AG08396 (cell line): ENCODE results near the gene TPPP3.

ENCODE experiments used
- DNase-seq: peaks from one replicate; pipeline ENCODE4 v3.0.0; 2012; ENCODE audit warnings: low spot score, mixed read lengths

The TPPP3 gene

DNA sequence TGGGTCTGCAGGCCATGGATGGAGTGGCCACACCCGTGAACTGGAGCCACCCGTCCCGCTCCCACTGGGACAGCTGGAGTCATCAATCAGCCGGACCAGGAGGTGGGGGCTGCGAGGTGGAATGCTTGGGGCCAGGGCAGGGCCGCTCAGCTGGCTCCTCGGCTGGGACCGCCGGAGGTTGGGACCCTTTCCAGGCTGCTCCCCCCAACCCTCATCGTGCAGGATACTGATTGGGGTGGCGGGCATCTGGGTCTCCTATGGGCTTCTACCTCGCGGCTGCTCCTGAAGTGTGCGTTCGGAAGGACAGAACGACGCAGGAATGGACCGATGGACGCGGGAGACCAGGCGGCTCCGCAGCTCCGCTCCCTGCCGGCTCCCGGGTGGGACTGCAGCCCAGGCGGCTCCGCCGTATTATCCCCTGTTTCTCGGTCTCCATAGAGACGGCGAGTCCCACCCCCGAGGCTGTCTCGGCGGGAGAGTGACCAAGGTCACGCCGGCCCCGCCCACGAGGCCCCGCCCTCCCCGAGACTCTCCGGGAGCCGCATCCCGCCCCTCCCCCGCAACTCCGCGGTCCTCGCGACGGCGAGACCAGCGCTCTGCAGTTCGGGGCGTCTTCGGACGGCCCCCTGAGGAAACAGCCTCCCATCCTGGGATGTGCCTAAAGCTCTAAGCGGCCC lies at the start of gene TPPP3:
TPPP3 (minus strand) TSS at position 388 of the 677 bp plus-strand sequence. CDS start 2,387 bp downstream, outside the sequence.
- peak; percentile 95 for DNase-seq

DNA sequence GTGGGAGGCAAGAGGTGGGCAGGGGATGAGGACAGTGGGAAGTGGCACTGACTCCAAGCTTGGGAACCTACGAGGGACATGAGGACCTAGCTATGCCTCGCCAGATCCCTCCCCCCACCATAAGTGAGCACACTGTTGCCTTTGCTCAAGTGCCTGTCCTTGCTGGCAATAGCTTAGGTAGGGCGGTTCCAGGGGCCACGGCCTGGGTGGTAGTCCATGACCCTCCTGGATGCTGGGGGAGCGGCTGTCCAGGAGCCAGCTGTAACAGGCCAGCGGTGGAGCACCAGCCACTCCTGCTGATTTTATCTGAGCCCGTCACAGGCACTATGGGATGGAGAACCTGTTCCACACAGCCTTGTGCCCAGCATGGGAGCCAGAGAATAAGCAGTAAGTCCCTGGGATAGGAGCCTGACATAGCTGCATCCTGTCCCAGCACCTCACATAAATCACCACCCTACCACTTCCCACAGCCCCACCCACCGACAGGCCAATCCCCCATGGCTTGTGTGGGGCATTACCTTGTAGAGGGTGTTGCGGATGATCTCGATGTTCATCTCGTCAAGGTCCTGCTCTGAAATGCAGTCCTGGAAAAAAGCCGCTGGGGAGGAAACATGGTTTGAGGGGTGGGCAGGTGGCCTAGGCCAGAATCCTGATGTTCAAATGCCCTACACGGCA lies 49.4 kb upstream of the TPPP3 start:
- DNase-seq: no peak

DNA sequence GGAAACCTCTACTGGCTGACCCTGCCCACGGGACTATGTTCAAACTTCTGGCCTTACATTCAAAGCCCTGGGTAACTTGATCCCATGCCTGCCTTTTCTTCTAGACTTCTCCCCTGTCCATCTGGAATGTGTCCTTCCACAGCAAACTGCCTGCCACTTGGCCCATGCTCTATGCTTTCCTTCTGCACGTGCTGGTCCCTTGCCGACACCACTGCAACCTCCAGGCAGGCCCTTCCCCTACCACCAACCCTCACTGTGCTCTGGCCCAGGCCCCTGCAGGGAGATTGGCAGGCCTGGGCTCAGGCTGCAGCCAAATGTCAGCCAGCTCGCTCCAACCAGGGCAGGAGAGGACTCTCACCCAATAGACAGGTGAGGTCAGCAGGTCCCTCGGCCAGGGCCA lies 48.6 kb upstream of the TPPP3 start:
- DNase-seq: no peak

DNA sequence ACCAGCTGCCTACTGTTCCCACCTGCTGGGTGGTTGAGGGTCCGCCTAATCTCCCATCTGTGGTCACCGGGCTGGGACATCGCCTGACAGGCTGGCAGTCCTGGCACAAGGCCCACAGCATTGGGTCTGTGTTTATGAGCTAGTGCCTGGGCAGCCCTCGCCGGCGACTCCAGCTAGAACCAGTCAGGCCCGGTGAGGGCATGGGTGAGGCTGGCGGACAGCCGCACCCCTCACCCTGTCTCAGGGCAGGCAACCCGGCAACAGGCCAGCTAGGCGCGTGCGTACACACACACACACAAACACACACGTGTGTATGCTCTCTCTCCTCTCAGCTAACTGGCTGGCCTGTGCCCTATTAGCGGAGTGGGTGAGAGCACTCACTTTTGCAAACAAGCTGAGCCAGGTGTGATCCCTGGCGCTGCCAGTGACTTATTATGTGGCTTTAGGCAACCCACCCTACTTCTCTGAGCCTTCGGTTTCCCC lies 48.0 kb upstream of the TPPP3 start:
- DNase-seq: no peak

DNA sequence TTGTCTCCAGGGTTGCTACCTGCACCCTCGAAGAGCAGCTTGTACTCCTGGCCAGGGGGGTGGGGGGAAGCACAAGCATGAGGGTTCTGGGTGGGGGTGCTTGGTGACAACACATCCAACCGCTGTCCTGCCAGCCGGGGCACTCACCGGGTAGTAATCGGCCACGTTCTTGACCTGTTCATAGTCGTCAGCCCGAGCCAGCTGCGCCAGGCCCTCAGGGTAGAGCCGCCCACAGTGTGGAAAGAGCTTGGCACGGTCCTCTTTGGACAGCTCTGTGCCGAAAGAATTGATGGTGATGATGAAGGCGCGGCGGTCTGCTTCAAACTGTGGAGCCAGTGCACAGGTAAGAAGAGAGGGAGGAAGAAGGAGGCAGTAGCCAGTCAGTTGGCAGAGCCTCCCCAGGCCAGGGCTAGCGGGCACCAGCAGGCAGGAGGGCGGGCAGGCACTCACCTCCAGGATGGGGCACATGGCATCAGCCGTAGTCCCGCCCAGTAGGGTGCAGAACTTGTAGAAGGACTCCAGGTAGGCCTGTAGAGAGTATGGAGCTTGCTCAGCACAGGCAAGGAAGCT lies 45.6 kb upstream of the TPPP3 start:
- DNase-seq: no peak

DNA sequence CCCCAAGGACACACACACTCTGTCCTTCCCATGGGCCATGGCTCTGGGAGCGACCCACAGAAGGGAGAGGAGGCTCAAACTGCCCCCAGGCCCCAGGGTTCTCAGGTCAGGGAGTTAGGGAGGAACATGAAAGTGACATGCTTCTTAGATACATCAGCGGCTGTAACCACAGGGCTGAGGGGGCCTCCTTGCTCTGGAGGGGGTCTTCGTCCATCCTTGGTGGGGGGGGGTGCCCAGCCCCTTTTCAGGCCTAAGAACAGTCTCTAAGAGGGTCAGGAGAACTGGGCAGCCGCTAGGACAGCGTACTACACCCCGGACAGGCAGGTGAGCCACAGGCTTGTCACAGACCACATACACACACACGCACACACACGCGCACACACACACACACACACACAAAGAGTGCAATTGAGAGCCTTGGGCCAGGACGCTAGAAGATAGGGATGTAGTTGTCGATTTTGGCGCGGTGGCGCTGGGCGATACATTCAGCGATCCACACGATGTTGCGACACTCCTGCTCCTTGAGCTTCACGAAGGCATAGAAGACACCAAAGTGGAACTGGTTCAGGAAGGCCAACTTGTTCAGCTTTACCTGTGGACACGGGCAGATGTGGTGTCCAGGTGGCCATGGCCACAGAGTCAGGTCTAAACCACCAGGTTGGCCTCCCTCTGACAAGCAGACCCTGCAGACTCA lies 44.9 kb upstream of the TPPP3 start:
- DNase-seq: no peak

DNA sequence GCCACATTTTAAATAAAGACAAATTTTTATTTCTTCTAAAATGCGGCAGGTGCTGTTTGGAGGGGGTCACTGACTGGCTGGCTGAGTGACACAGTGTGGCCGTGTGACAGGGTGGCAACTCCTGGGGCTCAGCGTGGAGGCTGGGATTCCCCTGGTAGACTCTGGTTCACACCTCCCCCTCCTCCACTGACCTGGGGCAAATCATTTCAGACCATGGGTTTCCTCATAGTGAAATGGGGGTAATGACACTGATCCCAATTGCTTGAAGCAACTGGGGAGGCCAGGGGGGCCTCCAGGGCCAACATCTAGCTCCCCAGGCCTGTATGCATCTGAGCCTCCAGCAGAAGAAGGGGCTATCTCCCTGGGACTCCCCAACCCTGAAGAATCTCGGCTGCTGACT lies 44.2 kb upstream of the TPPP3 start:
- no peak for DNase-seq

DNA sequence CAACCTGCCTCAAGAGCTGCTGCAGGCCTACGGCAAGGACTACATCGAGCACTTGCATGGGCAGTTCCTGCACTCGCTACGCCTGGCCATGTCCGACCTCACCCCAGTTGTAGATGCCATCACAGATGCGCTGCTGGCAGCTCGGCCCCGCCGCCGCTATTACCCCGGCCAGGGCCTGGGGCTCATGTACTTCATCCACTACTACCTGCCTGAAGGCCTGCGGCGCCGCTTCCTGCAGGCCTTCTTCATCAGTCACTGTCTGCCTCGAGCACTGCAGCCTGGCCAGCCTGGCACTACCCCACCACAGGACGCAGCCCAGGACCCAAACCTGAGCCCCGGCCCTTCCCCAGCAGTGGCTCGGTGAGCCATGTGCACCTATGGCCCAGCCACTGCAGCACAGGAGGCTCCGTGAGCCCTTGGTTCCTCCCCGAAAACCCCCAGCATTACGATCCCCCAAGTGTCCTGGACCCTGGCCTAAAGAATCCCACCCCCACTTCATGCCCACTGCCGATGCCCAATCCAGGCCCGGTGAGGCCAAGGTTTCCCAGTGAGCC lies 43.4 kb upstream of the TPPP3 start:
- no peak for DNase-seq

DNA sequence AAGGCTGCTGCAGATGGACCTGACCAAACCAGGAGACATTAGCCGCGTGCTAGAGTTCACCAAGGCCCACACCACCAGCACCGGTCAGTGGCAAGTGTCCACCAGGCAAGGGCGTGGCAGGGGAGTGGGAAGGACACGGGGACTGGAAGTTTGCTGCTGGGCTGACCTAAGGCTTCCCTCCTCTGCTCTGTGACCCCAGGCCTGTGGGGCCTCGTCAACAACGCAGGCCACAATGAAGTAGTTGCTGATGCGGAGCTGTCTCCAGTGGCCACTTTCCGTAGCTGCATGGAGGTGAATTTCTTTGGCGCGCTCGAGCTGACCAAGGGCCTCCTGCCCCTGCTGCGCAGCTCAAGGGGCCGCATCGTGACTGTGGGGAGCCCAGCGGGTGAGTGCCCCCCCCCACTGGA lies 42.5 kb upstream of the TPPP3 start:
- no peak for DNase-seq

DNA sequence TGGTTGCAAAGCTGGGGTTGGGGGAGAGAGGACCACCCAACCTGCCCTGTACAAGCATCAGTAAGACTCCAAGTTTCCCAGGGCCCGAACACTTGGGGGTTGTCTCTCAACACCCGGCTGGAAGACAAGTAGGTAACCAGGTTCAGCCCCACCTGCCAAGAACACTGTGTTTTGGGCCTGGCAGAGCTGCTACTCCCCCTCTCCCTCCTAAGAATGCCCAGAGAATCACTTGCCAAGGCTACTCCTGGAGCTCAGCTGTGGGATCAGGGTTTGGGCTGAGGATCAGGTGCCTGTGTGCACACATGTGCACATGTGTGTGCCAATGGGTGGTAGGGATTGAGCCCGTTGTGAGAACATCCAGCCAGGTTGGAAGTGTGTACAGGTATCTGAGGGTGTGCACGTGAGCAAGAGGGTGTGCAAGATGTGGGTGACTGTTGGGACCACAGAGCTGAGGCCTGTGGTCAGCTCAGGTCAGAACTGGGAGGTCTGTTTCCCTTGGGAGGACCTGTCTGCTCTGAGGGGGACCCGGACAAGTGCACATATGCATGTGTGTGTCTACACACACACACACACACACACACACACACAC lies 39.9 kb upstream of the TPPP3 start:
- no peak for DNase-seq

DNA sequence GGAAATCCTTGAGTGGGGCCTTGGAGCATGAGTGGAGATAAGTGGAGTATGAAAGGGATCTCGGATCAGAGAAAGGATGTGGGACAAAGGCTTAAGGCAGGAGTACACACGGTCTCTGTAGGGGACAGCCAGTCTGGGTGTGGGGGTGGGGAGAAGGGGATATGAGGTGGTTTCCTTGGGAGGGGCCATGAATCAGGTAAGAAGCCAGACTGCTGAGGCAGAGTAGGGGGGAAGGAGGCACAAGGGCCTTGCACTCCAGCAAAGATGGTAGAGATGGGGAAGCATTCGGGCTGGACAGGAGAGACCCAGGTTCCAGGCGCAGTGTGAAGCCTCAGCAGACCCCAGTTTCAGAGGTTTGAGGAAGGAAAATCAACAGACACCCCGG lies 39.2 kb upstream of the TPPP3 start:
- peak; percentile 12 for DNase-seq

DNA sequence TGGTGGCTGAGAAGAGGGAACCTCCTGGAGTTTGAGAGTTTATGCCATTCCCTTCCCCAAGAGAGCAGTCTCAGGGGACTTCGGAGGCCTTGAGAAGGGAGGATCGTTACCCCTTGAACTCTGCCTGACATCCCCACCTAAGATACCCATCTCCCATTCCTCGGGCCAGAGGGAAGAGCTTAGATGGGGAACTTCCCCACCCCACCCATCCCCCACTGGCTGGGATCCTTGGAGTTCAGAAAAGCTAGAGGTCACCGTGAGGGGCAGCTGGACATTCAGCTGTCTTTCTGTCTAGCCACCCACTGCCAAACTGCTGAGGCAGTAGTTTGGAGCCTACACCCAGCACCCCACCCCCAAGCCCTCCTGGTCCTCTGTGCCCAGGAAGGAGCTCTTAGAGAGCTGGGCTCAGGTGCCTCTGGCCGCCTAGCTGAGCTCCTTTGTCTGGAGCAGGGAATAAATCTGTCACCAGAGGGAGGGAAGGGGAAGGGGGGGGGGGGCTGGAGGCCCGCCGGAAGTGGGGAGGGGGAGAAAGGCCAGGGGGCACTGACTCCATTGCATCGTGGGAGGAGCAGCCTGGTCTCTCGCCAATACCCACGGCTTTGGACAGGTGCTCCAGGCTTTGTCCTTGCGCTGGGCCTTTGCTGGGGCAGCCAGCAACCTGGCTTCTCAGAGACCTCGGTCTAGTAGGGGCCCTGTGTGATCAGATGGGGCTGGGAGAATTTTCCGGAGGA lies 38.6 kb upstream of the TPPP3 start:
- DNase-seq: peak; percentile 14

DNA sequence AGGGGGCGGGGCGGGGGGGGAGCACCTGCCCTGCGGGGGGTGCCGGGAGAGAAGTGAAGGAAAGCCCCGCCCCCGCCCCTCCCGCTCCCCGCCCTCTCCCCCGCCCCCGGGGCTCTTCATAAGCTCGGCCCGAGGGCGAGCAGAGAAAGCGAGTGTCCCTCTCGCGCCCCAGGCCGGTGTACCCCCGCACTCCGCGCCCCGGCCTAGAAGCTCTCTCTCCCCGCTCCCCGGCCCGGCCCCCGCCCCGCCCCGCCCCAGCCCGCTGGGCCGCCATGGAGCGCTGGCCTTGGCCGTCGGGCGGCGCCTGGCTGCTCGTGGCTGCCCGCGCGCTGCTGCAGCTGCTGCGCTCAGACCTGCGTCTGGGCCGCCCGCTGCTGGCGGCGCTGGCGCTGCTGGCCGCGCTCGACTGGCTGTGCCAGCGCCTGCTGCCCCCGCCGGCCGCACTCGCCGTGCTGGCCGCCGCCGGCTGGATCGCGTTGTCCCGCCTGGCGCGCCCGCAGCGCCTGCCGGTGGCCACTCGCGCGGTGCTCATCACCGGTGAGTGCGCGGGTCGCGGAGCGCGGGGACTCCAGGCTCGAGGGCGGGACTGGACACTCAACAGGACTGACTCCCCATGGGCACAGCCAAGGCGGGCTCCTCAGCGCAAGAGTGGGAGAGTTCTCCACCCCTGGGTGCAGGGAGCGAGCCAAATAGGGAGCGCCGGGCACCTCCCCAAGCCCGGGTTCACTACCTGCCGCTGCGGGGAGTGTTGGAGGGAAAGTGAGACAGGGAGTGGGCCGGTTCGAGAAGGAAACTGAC lies 37.9 kb upstream of the TPPP3 start, which contains the start of gene HSD11B2:
HSD11B2 (plus strand) TSS at position 145 of the 798 bp plus-strand sequence; CDS start at position 273, 128 bp downstream.
- peak; percentile 86 for DNase-seq

DNA sequence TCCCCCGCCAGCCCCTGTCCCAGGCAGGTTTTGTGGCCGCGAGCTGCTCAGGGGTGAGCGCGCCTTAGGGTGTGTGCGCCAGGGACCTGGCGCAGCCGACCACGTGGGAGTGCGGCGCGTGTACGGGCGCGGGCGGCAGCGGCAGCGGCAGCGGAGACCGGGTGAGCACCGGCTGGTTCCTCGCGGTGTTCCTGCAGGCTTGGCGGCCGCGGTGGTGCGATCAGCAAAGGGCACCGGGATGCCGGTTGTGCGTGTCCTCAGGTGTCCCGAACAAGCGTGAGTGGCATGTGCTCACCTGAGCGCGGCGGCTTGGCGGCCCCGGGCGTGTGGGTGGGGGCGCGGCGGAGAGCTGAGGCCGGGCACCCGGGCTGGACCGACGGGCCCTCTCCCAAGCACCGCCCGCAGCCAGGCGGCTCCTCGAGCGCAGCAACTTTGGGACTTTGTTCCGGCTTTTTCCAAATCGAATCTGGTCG lies 37.2 kb upstream of the TPPP3 start:
- DNase-seq: no peak

DNA sequence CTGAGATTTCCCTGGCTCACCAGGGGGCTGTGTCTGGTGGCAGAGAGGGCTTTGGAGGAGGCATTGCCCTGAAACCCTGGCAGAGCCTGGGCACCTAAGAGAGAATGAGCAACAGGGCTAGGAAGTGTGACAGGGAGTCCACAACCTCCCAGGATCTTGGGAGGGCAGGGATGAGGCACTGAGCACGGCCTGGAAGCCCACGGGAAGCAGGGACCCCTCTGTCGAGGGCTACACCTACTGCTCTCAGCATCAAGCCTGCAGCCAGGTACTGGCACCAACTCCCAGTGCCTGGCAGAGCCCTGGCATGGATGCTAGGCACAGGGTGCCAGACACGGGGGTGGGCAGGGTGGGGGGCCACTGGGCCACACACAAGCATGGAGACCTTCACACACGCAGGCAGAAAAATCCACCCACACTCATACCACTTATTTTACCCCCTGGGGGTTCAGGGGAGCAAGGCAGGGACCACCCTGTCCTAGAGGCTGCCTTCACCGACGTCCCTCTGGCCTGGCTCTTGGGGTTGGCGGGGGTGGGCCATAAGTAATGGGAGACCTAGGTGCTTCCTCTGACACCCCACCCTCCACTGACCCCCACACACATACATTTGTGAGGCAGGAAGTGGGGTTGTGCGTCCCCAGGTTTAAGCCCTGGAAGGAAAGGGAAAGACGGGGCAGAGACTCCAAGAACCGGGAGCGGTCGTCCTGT lies 36.7 kb upstream of the TPPP3 start:
- no peak for DNase-seq

DNA sequence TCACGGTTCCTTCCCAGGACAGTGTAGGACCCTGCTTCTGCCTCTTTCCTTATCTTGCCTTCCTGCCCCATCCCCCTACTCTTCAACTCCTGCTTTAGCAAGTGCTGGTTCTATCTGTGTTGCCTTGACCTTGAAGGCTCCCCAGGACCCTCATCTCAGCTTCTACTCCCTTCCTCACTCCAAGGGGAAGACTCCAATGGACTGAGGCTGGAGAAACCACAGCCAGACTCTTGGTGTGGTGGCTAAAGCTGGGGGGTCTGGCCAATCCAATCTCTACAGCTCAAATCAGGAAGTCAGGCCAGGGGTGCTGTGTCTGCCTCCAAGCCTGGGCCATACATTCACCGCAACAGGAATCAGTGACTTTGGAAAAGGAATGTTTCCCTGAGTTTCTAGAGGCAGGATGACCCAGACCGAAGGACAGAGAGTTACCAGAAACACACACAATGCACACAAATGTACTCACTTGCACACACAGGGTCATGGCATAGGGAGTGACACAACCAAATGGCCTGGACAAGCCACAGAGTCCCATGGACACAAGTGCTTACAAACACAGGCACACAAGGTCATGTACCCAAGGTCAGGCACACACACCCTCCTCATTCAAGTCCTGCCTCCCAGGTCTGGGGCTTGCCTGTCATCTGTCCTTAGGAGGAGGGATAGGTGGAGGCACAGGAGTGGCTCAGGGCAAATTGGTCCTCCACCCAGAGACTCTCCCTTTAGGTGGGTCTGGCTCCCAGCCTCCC lies 35.9 kb upstream of the TPPP3 start:
- no peak for DNase-seq

DNA sequence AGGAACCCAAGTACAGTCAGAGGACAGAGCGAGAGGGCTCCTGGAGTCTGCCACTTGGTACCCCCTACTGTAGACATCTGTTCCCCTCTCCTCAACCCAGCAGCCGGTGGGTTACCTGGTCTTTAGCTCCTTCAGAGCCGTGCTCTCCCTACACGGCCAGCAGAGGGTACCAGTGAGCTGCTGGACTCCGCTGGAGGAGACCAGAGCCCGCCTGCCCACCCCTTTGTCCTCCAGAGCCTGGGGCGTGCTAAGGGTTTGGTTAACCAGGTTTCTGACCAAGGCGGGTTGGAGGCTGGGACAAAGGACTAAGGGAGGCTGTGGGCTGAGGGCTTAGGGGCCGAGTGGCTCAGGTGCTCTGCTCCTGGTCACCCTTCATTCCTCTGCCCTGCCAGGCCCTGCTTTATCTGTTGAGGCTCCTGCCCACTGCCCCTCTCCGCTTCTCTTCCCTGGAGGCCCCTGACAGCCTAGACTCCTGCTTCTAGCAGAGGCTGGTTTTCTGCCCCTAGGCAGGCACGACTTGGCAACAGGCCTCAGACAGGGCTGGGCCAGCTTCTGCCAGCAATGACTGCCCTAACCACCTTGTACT lies 34.9 kb upstream of the TPPP3 start:
- DNase-seq: peak; percentile 83

DNA sequence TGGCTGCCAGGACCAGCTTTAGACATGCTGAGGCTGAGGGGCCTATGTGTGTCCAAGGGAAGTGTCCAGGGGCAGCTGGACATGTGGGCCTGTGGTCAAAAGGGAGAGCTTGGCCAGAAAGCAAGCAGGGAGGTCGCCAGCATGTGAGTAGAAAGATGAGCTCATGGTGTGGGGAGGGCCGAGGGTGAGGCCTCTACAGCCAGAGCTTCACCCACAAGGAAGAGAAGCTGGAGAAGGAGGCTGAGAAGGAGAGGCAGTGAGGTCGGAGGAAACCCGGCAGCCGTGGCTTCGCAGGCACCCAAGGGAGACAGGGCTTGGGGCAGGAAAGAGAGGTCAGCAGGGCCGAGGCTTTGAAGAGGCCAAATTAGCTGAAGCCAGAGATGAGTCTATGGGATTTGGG lies 33.7 kb upstream of the TPPP3 start:
- DNase-seq: no peak
